ENCODE data around the gene DAPK1.

DAPK1 gene

GRCh38 chr9:87664153-87665060, 166.7 kb downstream of the DAPK1 start:
- FAIRE-seq (no peak), DNase-seq (ENCODE audit: low spot score) (no peak)

GRCh38 chr9:87665505-87665904, 167.8 kb downstream of the DAPK1 start:
- DNase-seq (ENCODE audit: low spot score), result no peak
- no peak for FAIRE-seq

DNA sequence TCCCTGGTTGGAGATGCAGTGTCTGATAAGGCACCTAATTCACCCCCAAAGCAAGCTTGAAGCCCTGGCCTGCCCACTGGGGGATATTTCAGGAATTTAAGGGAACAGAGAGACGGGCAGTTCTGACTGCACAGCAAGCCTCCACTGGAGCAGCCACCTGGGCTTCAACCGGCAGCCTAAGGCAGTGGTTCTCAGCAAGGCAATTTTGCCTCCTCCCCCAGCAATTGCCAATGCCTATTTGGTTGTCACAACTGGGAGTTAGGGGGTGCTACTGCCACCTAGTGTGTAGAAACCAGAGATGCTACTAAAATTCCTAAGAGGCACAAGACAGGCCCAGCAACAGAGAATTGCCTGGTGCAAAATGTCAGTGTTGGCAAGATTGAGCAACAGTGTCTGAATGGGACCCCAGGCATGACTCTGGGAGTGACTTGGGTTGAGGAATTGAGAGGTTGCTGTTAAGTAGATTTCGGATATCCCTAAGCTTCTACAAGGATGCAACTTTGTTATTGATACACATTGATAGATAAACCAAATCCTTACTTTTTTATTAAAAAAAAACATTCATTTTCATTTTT, 169.6 kb downstream of the DAPK1 start:
- no peak for DNase-seq (ENCODE audit: low spot score)
- no peak for FAIRE-seq

GRCh38 chr9:87668222-87668621, 170.6 kb downstream of the DAPK1 start:
- FAIRE-seq, result no peak
- DNase-seq (ENCODE audit: low spot score), result no peak

GRCh38 chr9:87668722-87669121, 171.1 kb downstream of the DAPK1 start:
- FAIRE-seq (no peak), DNase-seq (ENCODE audit: low spot score) (no peak)

- DNase-seq (ENCODE audit: low spot score) (no peak), FAIRE-seq (no peak)
These were observed 173.1 kb downstream of the DAPK1 start for GRCh38 chr9:87670572-87671264.

DNA sequence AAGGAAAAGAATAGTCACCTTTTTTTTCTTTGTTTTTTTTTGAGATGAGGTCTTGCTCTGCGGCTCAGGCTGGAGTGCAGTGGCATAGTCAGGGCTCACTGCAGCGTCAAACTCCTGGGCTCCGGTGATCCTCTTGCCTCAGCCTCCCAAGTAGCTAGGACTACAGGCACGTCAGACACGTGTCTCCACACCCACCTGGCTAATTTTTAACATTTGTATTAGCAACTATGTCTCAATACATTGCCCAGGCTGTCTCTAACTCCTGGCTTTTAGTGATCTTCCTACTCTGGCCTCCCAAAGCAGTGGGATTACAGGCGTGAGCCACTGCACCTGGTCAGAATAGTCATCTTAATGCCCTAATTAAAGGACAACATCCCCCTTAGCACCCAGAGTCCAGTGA, 173.8 kb downstream of the DAPK1 start:
- FAIRE-seq (no peak), DNase-seq (ENCODE audit: low spot score) (no peak)

- FAIRE-seq (no peak), DNase-seq (ENCODE audit: low spot score) (no peak)
These were observed 174.3 kb downstream of the DAPK1 start for GRCh38 chr9:87671925-87672324.

- FAIRE-seq, result no peak
These were observed 174.9 kb downstream of the DAPK1 start for GRCh38 chr9:87672586-87672985.

GRCh38 chr9:87673446-87674120, 175.9 kb downstream of the DAPK1 start:
- DNase-seq (ENCODE audit: low spot score) (no peak), FAIRE-seq (no peak)

More at GRCh38 chr9:87672586-87672985, 174.9 kb downstream of the DAPK1 start:
- no peak for DNase-seq (ENCODE audit: low spot score)

DNA sequence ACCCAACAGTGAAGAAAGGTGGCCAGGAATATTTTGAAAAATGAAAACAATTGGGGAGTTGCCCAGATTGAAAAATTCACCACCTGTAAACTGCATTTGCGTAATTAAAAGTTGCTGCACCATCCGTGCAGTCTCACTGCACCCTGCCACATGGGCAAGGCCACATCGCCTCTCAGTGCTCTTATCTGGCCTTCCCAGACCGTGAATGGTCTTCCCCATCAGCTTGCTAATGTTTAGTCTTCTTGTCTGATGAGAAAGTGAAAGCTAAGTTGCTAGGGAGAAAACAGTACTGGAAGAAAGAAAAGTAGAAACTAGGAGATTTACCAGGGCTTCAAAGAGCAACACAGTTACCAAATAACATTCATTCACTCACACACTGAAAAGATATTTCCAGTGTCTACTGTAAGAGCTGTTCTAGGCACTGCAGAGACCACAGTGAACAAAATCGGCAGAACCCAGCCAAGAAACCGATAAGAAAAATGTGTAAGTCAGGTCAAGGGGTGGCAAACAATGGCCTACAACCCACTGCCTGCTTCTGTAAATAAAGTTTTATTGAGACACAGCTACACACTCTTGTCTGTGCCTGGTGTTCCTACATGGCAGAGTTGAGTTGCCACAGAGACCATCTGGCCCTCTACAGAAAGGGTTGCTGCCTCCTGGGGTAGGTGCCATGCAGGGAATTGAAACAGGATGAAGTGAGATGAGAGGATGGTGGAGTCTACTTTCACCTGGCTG, 177.1 kb downstream of the DAPK1 start:
- FAIRE-seq (peak; percentile 88), DNase-seq (ENCODE audit: low spot score) (no peak)

DNA sequence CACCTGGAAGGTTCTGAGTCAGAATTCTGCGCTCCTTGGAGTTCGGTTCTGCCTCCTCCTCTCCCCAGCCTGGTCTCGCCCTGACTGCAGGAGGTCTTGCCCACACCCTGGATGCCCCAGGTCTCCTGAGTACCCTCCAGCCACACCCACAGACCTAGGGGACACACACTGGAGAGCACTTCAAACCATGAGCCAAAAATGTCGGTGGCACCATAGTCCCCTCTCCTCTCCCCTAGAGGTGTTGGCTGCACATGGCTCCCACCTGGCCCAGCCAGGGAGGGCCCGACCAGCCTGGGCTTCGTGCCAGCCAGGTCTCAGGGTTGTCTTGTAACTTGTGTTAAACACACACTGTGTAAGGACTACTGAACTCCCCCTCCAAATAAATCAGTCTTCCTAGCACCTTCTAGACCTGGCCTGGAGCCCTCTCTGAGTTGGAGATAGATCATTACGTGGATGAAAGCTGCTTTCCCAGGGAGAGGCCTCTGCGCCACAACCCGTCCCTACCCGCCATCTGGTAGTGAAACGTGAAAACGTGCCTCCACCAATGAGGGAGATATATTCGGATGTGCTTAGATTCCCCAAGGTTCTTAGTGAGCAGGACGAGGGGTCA, 178.3 kb downstream of the DAPK1 start:
- no peak for FAIRE-seq
- DNase-seq (ENCODE audit: low spot score), result no peak

GRCh38 chr9:87676976-87677775, 179.5 kb downstream of the DAPK1 start:
- FAIRE-seq (no peak), DNase-seq (ENCODE audit: low spot score) (no peak)

- no peak for FAIRE-seq
- DNase-seq (ENCODE audit: low spot score), result no peak
These were observed 180.3 kb downstream of the DAPK1 start for GRCh38 chr9:87677776-87678587.

DNA sequence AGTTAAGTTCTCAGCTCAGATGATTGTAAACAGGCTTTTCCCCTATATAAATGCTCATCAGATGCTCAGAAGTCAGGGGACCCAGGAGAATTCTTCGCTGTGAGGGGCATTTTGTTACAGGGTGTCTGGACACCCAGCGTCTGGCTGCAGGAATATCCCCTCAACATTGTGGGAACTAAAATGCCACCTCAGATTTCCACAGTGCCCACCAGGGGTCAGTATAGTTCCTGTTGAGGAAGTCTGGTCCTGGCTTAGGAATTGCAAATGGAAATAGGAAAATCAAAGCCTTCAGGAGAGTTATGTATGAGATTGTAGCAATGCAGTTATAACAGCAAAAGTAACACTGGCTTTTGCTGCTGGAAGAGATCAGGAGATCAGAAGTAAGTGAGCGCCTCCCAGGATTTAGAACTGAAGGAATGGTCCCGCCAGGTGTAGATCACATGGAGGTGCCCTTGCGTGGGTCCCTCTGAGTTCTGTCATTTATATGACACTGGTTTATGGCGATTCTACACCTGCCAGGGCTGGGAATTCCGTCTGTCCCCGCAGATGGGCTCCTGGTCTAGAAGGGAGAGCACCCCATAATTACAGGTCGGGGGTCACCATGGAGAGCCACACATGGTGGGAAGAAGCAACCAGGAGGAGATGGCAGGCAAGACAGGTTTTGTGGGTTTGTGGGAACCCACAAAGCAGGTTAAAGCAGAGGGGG, 181.1 kb downstream of the DAPK1 start:
- FAIRE-seq (no peak), DNase-seq (ENCODE audit: low spot score) (peak; percentile 73)

DNA sequence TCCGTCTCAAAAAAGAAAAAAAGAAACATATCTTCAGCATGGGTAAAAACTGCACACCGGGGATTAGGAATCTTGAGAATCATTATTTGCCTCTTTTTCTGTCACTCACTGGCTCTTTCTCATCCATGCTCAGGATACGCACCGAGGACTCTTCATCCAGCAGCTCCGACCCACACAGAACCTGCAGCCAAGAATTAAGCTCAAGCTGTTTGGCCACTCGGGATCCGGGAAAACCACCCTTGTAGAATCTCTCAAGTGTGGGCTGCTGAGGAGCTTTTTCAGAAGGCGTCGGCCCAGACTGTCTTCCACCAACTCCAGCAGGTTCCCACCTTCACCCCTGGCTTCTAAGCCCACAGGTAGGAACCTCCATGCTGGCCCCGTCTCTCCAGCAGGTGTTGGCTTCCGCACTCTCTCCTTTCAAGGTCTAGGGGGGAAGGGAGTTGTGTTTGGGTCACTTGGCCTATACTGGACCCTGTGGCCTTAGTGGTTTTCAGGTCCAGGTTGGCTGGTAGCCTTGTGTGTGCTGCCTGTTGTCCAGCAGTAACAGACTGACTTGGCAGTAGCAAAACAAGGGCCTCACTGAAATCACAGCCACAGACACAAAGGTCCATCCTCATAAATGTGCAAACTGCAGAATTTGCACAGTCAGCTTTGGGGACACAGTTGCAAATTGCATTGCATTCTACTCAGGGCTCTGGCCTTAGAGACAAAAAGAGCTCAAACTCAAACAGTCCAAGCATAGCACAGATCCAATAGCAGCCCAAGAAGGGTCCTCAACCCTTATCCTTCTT, 183.8 kb downstream of the DAPK1 start:
- no peak for FAIRE-seq
- no peak for DNase-seq (ENCODE audit: low spot score)

DNA sequence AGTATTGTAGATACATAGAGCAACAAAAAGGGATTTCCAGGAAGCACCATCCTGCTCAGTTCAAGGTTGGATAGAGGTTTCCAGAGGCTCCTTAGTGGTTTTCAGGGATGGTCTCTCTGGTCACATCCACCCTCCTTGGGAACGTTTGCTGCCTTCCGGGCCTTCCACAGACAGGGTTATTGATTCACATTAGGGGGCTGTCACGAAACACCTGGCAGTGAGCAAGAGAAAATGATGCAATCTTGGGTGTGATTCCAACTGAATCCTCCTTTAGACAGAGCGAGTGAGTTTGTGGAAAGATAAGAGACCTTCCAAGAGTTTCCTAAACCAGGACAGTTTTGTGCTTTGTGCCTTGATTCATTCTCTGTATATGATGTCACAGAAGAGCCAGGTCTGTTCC, 184.4 kb downstream of the DAPK1 start:
- FAIRE-seq (no peak), DNase-seq (ENCODE audit: low spot score) (no peak)

Data from urothelium cell line (cell line).